ENCODE measurements around the gene DACH1.

Gene DACH1

DNA sequence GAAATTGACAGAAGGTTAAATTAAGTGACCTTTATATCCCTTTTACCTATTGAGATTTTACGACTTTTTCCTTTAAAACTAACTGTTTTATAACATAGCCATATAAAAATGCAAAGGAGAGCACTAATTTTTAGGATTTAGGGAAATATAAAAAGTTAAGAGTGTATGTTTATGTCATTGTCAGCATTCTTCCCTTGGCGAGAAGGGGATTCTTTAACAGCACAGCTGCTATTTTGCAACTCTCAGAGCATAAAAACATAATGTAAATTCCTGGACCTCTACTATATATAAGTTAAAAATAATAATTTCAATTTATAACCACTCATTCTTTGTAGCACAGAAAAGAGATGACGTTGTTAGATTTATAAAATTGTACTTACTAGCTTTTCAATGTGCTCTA lies 363.2 kb downstream of the DACH1 start:
- Histone ChIP-seq H4K12ac (ENCODE audit: low read depth, low read length) (no peak overlapping the region), H3K79me1 (ENCODE audit: low read length) (no peaks in the 10 kb centered on the region), H3K27me3 (ENCODE audit: insufficient read depth, low read length) (no peaks in the 10 kb centered on the region), H3K4me3 (ENCODE audit: low read depth, low read length) (no peak overlapping the region), H3K14ac (ENCODE audit: low read length) (no peak overlapping the region), H3K9ac (ENCODE audit: low read length) (no peak overlapping the region), H3K79me2 (ENCODE audit: control insufficient read depth, insufficient read depth, low read length, poor library complexity) (no peaks in the 10 kb centered on the region), H2AFZ (ENCODE audit: insufficient read depth, low read length, poor library complexity) (no peak overlapping the region), H3K18ac (ENCODE audit: low read length) (no peak overlapping the region), H2AK5ac (ENCODE audit: low read length) (no peak overlapping the region), H2BK12ac (ENCODE audit: low read length) (no peak overlapping the region), H4K8ac (ENCODE audit: low read depth, low read length) (no peak overlapping the region), H3K4ac (ENCODE audit: low read depth, low read length) (no peak overlapping the region), H3K23ac (ENCODE audit: low read length) (no peak overlapping the region), H3K36me3 (ENCODE audit: control insufficient read depth in 1 of 2, insufficient read depth in 2 of 2, low read length in 2 of 2) (no peaks in the 10 kb centered on the region), H3K9me3 (ENCODE audit: insufficient read depth, low read depth, low read length) (no peaks in the 10 kb centered on the region), H3K4me2 (ENCODE audit: low read length) (no peak overlapping the region), H2BK5ac (ENCODE audit: low read depth, low read length, poor library complexity) (no peak overlapping the region), H3K27ac (ENCODE audit: low read depth, low read length) (no peak overlapping the region), H2BK120ac (ENCODE audit: insufficient read depth, low read length, poor library complexity) (no peak overlapping the region), H3K4me1 (ENCODE audit: control insufficient read depth in 1 of 2, insufficient read depth in 2 of 2, low read length in 2 of 2) (no peaks in the 10 kb centered on the region), H4K91ac (ENCODE audit: low read depth, low read length) (no peak overlapping the region)
- no peak for DNase-seq
- WGBS (ENCODE audit: extremely low coverage, insufficient coverage, insufficient read length) = no CpG with 5 or more reads among the region's 3 CpGs

DNA sequence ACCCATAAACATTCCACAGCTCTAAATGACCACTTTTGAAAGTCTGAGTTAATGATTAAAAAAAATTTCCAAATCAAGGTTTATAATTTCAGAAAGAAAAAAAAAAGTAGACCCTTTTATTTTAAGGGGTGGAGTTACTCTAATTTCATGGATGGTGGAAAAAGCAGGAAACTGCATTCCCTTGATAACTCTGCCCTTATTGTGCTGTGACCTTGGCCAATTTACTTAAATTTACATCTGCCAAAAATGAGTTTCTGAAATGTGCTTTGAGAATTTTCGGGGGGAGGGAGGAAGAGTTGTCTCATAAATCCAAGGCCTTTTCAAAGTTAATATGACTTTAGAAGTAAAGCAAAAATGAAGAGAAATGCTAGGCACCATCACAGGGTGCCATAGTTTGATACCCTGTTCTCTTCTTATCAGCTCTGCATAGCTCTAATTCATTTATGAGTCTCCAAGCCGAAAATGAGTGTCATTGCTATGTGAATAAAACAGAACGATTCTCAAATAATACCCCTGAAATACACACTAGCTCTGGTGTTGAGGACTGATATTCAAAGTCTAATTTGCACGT lies 367.0 kb downstream of the DACH1 start:
- no peaks in the 10 kb centered on the region for H3K79me2 ChIP-seq (ENCODE audit: control insufficient read depth, insufficient read depth, low read length, poor library complexity)
- H3K9me3 ChIP-seq (ENCODE audit: insufficient read depth, low read depth, low read length) = no peaks in the 10 kb centered on the region
- no peaks in the 10 kb centered on the region for H3K4me1 ChIP-seq (ENCODE audit: control insufficient read depth in 1 of 2, insufficient read depth in 2 of 2, low read length in 2 of 2)
- H2BK120ac ChIP-seq (ENCODE audit: insufficient read depth, low read length, poor library complexity) = no peak overlapping the region
- no peak overlapping the region for H4K12ac ChIP-seq (ENCODE audit: low read depth, low read length)
- H3K27me3 ChIP-seq (ENCODE audit: insufficient read depth, low read length) = no peaks in the 10 kb centered on the region
- H3K4me3 ChIP-seq (ENCODE audit: low read depth, low read length) = no peak overlapping the region
- H2AFZ ChIP-seq (ENCODE audit: insufficient read depth, low read length, poor library complexity) = no peak overlapping the region
- H3K14ac ChIP-seq (ENCODE audit: low read length) = no peak overlapping the region
- no CpG with 5 or more reads among the region's 4 CpGs for WGBS (ENCODE audit: extremely low coverage, insufficient coverage, insufficient read length)
- no peak overlapping the region for H4K91ac ChIP-seq (ENCODE audit: low read depth, low read length)
- H3K4me2 ChIP-seq (ENCODE audit: low read length) = no peak overlapping the region
- H3K18ac ChIP-seq (ENCODE audit: low read length) = no peak overlapping the region
- no peak overlapping the region for H4K8ac ChIP-seq (ENCODE audit: low read depth, low read length)
- H3K9ac ChIP-seq (ENCODE audit: low read length) = no peak overlapping the region
- H2AK5ac ChIP-seq (ENCODE audit: low read length) = no peak overlapping the region
- no peaks in the 10 kb centered on the region for H3K36me3 ChIP-seq (ENCODE audit: control insufficient read depth in 1 of 2, insufficient read depth in 2 of 2, low read length in 2 of 2)
- H3K4ac ChIP-seq (ENCODE audit: low read depth, low read length) = no peak overlapping the region
- DNase-seq = no peak
- H3K23ac ChIP-seq (ENCODE audit: low read length) = no peak overlapping the region
- no peak overlapping the region for H3K27ac ChIP-seq (ENCODE audit: low read depth, low read length)
- H2BK5ac ChIP-seq (ENCODE audit: low read depth, low read length, poor library complexity) = no peak overlapping the region
- no peak overlapping the region for H2BK12ac ChIP-seq (ENCODE audit: low read length)
- H3K79me1 ChIP-seq (ENCODE audit: low read length) = no peaks in the 10 kb centered on the region

DNA sequence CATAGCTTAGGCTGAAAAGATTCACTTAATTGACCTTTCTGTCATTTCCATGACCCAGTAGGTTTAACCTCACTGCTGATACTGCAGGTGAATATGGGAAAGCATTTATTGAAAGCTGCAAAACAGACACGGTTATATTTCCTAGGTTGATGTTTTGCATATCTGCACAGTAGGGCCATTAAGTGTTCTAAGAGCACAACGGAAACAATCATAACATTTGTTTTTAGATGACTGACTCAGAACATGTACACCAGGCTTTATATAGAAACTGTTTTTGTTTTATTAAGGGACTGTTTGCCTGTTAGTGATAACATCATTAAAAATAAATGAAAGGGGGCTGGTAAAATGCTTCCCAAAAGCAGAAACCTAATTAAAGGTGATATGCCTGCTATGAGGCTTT lies 367.8 kb downstream of the DACH1 start:
- Histone ChIP-seq H3K4me3 (ENCODE audit: low read depth, low read length) (no peak overlapping the region), H2AFZ (ENCODE audit: insufficient read depth, low read length, poor library complexity) (no peak overlapping the region), H2BK120ac (ENCODE audit: insufficient read depth, low read length, poor library complexity) (no peak overlapping the region), H4K8ac (ENCODE audit: low read depth, low read length) (no peak overlapping the region), H4K91ac (ENCODE audit: low read depth, low read length) (no peak overlapping the region), H2BK12ac (ENCODE audit: low read length) (no peak overlapping the region), H2AK5ac (ENCODE audit: low read length) (no peak overlapping the region), H3K4me2 (ENCODE audit: low read length) (no peak overlapping the region), H3K36me3 (ENCODE audit: control insufficient read depth in 1 of 2, insufficient read depth in 2 of 2, low read length in 2 of 2) (no peaks in the 10 kb centered on the region), H3K27me3 (ENCODE audit: insufficient read depth, low read length) (no peaks in the 10 kb centered on the region), H3K4me1 (ENCODE audit: control insufficient read depth in 1 of 2, insufficient read depth in 2 of 2, low read length in 2 of 2) (no peaks in the 10 kb centered on the region), H3K27ac (ENCODE audit: low read depth, low read length) (no peak overlapping the region), H3K9ac (ENCODE audit: low read length) (no peak overlapping the region), H3K9me3 (ENCODE audit: insufficient read depth, low read depth, low read length) (no peaks in the 10 kb centered on the region), H4K12ac (ENCODE audit: low read depth, low read length) (no peak overlapping the region), H3K4ac (ENCODE audit: low read depth, low read length) (no peak overlapping the region), H3K14ac (ENCODE audit: low read length) (no peak overlapping the region), H3K79me2 (ENCODE audit: control insufficient read depth, insufficient read depth, low read length, poor library complexity) (no peaks in the 10 kb centered on the region), H3K23ac (ENCODE audit: low read length) (no peak overlapping the region), H3K79me1 (ENCODE audit: low read length) (no peaks in the 10 kb centered on the region), H2BK5ac (ENCODE audit: low read depth, low read length, poor library complexity) (no peak overlapping the region), H3K18ac (ENCODE audit: low read length) (no peak overlapping the region)
- no CpG with 5 or more reads among the region's 2 CpGs for WGBS (ENCODE audit: extremely low coverage, insufficient coverage, insufficient read length)
- DNase-seq = no peak

DNA sequence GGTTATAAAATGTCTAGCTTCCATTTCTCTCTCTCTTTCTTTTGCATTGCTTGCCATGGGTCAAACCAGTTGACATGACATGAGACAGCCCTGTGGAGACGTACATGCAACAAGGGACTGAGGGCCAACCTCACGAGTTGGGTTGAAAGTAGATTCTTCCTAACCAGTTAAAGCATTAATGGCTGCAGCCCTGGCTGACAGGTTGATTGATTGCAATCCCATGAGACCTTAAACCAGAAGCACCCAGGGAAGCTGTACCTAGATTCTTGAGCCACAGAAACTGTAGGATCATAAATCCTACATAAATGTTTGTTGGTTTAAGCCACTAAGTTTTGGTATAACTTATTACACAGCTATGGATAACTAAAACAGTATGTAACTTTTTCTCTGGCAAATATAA lies 373.8 kb downstream of the DACH1 start:
- H3K4me3 ChIP-seq (ENCODE audit: low read depth, low read length) = no peak overlapping the region
- H2BK5ac ChIP-seq (ENCODE audit: low read depth, low read length, poor library complexity) = no peak overlapping the region
- H3K27ac ChIP-seq (ENCODE audit: low read depth, low read length) = no peak overlapping the region
- no peak overlapping the region for H4K12ac ChIP-seq (ENCODE audit: low read depth, low read length)
- H3K79me1 ChIP-seq (ENCODE audit: low read length) = no peaks in the 10 kb centered on the region
- no peak overlapping the region for H3K4ac ChIP-seq (ENCODE audit: low read depth, low read length)
- no peak overlapping the region for H3K14ac ChIP-seq (ENCODE audit: low read length)
- no peak overlapping the region for H3K4me2 ChIP-seq (ENCODE audit: low read length)
- H3K23ac ChIP-seq (ENCODE audit: low read length) = no peak overlapping the region
- H3K36me3 ChIP-seq (ENCODE audit: control insufficient read depth in 1 of 2, insufficient read depth in 2 of 2, low read length in 2 of 2) = no peaks in the 10 kb centered on the region
- H3K4me1 ChIP-seq (ENCODE audit: control insufficient read depth in 1 of 2, insufficient read depth in 2 of 2, low read length in 2 of 2) = no peaks in the 10 kb centered on the region
- no CpG with 5 or more reads among the region's 2 CpGs for WGBS (ENCODE audit: extremely low coverage, insufficient coverage, insufficient read length)
- no peaks in the 10 kb centered on the region for H3K27me3 ChIP-seq (ENCODE audit: insufficient read depth, low read length)
- no peak overlapping the region for H2BK120ac ChIP-seq (ENCODE audit: insufficient read depth, low read length, poor library complexity)
- H2AK5ac ChIP-seq (ENCODE audit: low read length) = no peak overlapping the region
- no peak overlapping the region for H2AFZ ChIP-seq (ENCODE audit: insufficient read depth, low read length, poor library complexity)
- no peak overlapping the region for H3K9ac ChIP-seq (ENCODE audit: low read length)
- no peak overlapping the region for H3K18ac ChIP-seq (ENCODE audit: low read length)
- H3K9me3 ChIP-seq (ENCODE audit: insufficient read depth, low read depth, low read length) = no peaks in the 10 kb centered on the region
- no peak overlapping the region for H2BK12ac ChIP-seq (ENCODE audit: low read length)
- no peak for DNase-seq
- H4K8ac ChIP-seq (ENCODE audit: low read depth, low read length) = no peak overlapping the region
- no peak overlapping the region for H4K91ac ChIP-seq (ENCODE audit: low read depth, low read length)
- H3K79me2 ChIP-seq (ENCODE audit: control insufficient read depth, insufficient read depth, low read length, poor library complexity) = no peaks in the 10 kb centered on the region
